Endothelial cell (in vitro differentiated cells): ENCODE results near the gene CEMIP. TPM values are rescaled to one million over a fixed set of nuclear protein-coding genes. Genes with fewer than 3 reads are reported as not detected.

Source experiments
- DNase-seq: peaks from one replicate; pipeline ENCODE4 v3.0.0; 2021; ENCODE audit warnings: low spot score
- H3K27ac Mint-ChIP-seq: one replicate; pipeline ENCODE4 v1.8.0; 2021; ENCODE audit warnings: mixed read lengths, inconsistent platforms; ENCODE audit not compliant: unreplicated experiment
- H3K27me3 Mint-ChIP-seq: one replicate; pipeline ENCODE4 v1.8.0; 2021; ENCODE audit warnings: mild to moderate bottlenecking, moderate library complexity, mixed read lengths, inconsistent platforms; ENCODE audit not compliant: unreplicated experiment
- H3K36me3 Mint-ChIP-seq: one replicate; pipeline ENCODE4 v1.8.0; 2021; ENCODE audit warnings: mild to moderate bottlenecking, low read depth, mixed read lengths, inconsistent platforms; ENCODE audit not compliant: unreplicated experiment
- H3K4me1 Mint-ChIP-seq: one replicate; pipeline ENCODE4 v1.8.0; 2021; ENCODE audit warnings: mild to moderate bottlenecking, mixed read lengths, inconsistent platforms; ENCODE audit not compliant: unreplicated experiment
- H3K4me3 Mint-ChIP-seq: one replicate; pipeline ENCODE4 v1.8.0; 2021; ENCODE audit warnings: mild to moderate bottlenecking, mixed read lengths, inconsistent platforms; ENCODE audit not compliant: unreplicated experiment
- H3K9me3 Mint-ChIP-seq: one replicate; pipeline ENCODE4 v1.8.0; 2021; ENCODE audit warnings: mixed read lengths, inconsistent platforms; ENCODE audit not compliant: unreplicated experiment
- CTCF ChIP-seq: fragments of 200-600 bp; sonication (generic); IDR thresholded peaks from one replicate; pipeline ENCODE4 v1.5.0; 2021; ENCODE audit warnings: antibody characterized with exemption; ENCODE audit not compliant: unreplicated experiment
- total RNA-seq: library from RNA; stranded (reverse); fragmentation: NEBNext Ultra II Directional; extraction: Animal tissue kit (Norgen Biotek cat#: 25700); gene quantifications from one replicate; pipeline ENCODE4 v1.2.1, GENCODE V29; 2021; ENCODE audit not compliant: unreplicated experiment

Gene CEMIP
- total RNA-seq, 1 donor from 2014 or later: not detected

GRCh38 chr15:80834402-80834801, 55.2 kb downstream of the CEMIP start:
- H3K9me3 Mint-ChIP-seq: no peaks in the 10 kb centered on the region
- H3K27me3 Mint-ChIP-seq: peaks cover 2% of the 10 kb centered on the region
- no peak for DNase-seq
- no peak overlapping the region for H3K4me3 Mint-ChIP-seq
- TF ChIP-seq CTCF: no peak
- no peak overlapping the region for H3K27ac Mint-ChIP-seq
- no peaks in the 10 kb centered on the region for H3K36me3 Mint-ChIP-seq
- peaks cover 5% of the 10 kb centered on the region for H3K4me1 Mint-ChIP-seq

- H3K9me3 Mint-ChIP-seq: no peaks in the 10 kb centered on the region
- TF ChIP-seq CTCF: no peak
- no peak for DNase-seq
- H3K4me3 Mint-ChIP-seq: no peak overlapping the region
- no peak overlapping the region for H3K27ac Mint-ChIP-seq
- peaks cover 5% of the 10 kb centered on the region for H3K27me3 Mint-ChIP-seq
- H3K36me3 Mint-ChIP-seq: no peaks in the 10 kb centered on the region
- peaks cover 5% of the 10 kb centered on the region for H3K4me1 Mint-ChIP-seq
Observed at GRCh38 chr15:80834906-80835305, 55.7 kb downstream of the CEMIP start.

GRCh38 chr15:80835336-80835735, 56.2 kb downstream of the CEMIP start:
- DNase-seq: no peak
- TF ChIP-seq CTCF: no peak
- no peak overlapping the region for H3K27ac Mint-ChIP-seq
- peaks cover 5% of the 10 kb centered on the region for H3K4me1 Mint-ChIP-seq
- H3K4me3 Mint-ChIP-seq: no peak overlapping the region
- no peaks in the 10 kb centered on the region for H3K9me3 Mint-ChIP-seq
- H3K27me3 Mint-ChIP-seq: peaks cover 6% of the 10 kb centered on the region
- no peaks in the 10 kb centered on the region for H3K36me3 Mint-ChIP-seq

- Mint-ChIP-seq H3K9me3 (no peaks in the 10 kb centered on the region), H3K4me1 (peaks cover 5% of the 10 kb centered on the region), H3K4me3 (no peak overlapping the region), H3K36me3 (no peaks in the 10 kb centered on the region), H3K27ac (no peak overlapping the region), H3K27me3 (peaks cover 6% of the 10 kb centered on the region)
- no peak for DNase-seq
- no peak for TF ChIP-seq CTCF
Observed at GRCh38 chr15:80836223-80836622, 57.1 kb downstream of the CEMIP start.

- H3K36me3 Mint-ChIP-seq: no peaks in the 10 kb centered on the region
- H3K9me3 Mint-ChIP-seq: no peaks in the 10 kb centered on the region
- H3K27me3 Mint-ChIP-seq: peaks cover 4% of the 10 kb centered on the region
- H3K27ac Mint-ChIP-seq: no peak overlapping the region
- no peak overlapping the region for H3K4me3 Mint-ChIP-seq
- no peak for DNase-seq
- TF ChIP-seq CTCF: no peak
- H3K4me1 Mint-ChIP-seq: peaks cover 5% of the 10 kb centered on the region
Observed at GRCh38 chr15:80837006-80837405, 57.8 kb downstream of the CEMIP start.
